MV-4-11 (cell line): ENCODE data around the gene IKZF5.
A peak's percentile ranks its signal among the peaks of the same experiment; 100 is the strongest.

Experiments used
- DNase-seq: peaks from one replicate; lab custom pipeline; 2025; lab: John Stamatoyannopoulos, UW

Gene IKZF5

DNA sequence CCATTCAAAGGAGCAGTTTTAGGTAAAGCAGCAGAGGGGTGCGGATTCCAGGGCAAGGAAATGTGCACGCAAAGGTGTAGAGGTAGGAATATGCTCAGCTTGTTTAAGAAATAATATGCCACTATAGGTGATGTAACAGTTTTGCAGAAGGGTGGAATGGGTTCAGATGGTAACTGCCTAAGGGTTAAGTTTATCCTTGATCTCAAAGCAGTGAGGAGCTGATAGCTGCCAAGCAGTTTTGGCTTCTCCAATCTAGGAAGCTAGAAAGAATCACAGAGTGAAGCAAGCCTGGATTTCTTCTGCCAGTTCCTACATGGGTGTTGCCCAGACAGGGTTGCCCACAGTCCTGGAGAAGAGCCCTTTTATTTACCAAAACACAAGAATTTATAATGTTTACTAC, 6.2 kb upstream of the IKZF5 start:
- no peak for DNase-seq

DNA sequence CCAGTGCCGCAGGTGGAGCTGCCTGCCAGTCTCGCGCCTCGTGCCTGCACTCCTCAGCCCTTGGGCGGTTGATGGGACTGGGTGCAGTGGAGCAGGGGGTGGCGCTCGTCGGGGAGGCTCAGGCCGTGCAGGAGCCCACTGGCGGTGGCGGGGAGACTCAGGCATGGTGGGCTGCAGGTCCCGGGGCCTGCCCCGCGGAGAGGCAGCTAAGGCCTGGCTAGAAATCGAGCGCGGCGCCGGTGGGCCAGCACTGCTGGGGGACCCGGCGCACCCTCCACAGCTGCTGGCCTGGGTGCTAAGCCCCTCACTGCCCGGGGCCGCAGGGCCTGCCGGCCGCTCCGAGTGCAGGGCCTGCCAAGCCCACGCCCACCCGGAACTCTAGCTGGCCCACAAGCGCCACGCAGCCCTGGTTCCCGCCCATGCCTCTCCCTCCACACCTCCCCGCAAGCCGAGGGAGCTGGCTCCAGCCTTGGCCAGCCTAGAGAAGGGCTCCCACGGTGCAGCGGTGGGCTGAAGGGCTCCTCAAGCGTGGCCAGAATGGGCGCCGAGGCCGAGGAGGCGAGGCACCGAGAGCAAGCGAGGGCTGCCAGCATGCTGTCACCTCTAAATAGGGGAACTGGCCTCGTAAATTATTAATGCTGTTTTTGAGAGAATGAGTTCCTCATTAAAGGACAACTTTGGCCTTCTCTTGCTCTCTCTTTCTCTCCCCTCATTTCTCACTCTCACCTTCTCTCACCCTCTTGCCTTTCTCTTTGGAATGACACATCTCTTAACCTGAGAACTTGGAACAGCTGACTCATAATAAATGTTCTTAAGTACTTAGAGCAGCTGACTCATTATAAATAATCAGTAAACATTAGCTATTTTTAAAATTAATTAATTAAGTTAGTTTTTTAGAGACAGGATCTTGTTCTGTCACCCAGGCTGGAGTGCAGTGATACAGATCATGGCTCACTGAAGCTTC, 5.1 kb upstream of the IKZF5 start:
- no peak for DNase-seq

DNA sequence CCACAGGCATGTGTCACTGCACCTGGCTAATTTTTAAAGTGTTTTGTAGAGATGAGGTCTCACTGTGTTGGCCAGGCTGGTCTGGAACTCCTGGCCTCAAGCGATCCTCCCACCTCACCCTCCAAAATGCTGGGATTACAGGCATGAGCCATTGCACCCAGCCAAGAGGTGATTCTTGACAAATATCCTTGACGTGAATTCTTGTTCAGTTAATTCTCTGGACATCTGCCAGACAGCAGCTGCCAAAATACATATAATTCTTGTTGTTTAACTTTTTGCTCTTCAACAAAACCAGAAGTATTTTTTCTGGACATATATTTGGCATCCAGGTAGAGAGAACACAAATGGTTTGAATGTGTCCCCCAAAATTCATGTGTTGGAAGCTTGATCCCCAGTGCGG, 3.4 kb upstream of the IKZF5 start:
- no peak for DNase-seq

GRCh38 chr10:123009105-123009820, 668 bp upstream of the IKZF5 start:
- DNase-seq: no peak

GRCh38 chr10:123007558-123008354, 839 bp downstream of the IKZF5 start:
- DNase-seq: peak; percentile 70

GRCh38 chr10:123004298-123004697, 4.3 kb downstream of the IKZF5 start:
- DNase-seq: no peak

DNA sequence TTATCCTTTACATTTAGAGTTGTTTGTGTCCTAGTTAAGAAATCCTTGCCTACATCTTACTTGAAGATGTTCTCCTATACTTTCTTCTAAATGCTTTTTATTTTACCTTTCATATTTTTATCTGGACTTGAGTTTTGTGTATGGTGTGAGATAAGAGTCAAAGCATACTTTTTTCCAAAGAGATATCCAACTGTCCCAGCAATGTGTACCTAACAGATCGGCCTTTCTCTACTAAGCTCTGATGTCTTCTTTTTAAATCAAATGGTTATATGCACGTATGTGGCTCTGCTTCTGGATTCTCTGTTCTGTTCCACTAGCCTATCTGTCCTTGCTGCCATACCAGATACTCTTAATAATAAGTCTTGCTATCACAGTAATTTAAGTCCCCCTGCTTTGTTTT, 7.2 kb downstream of the IKZF5 start:
- no peak for DNase-seq

GRCh38 chr10:123000155-123000554, 8.4 kb downstream of the IKZF5 start:
- DNase-seq: no peak

DNA sequence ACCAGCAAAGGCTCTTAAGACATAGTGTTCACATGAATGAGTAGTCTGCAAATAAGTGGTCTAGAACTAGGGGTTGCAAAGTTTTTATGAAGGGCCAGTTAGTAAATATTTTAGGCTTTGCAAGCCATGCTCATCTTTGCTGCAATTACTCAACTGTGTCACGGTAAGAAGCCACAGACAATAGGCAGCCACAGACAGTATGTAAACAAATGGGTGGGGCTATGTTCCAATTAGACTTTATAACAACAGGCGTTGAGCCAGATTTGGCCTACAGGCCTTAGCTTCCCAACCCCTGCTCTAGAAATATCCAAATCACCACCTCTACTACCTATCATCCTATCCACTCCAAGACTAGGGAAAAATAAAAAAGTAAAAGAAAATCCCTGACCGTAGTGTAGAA, 9.2 kb downstream of the IKZF5 start:
- no peak for DNase-seq

- no peak for DNase-seq
These were observed 9.7 kb downstream of the IKZF5 start for GRCh38 chr10:122998934-122999333.

- DNase-seq: no peak
These were observed 10.2 kb downstream of the IKZF5 start for GRCh38 chr10:122998360-122998917.

- DNase-seq: no peak
These were observed 10.7 kb downstream of the IKZF5 start for GRCh38 chr10:122997864-122998263.

DNA sequence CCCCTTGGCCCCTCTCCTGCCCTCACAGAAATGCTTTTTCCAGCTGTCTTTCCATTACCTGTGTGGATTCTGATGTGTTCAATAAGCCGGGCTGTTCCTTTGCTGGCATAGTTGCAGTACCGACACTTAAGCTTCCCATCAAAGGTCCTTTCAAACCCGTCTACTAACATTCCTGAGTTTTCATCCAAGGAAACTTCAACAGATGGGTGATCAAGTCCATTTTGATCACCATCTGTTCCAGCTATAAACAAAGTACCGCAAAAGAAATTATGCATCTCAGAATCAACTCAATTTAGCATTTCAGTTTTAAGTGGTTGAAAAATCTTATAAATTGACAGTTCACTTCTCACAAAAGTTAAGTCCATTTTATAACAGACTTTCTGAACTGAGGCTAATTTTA, 12.7 kb downstream of the IKZF5 start:
- DNase-seq: no peak

DNA sequence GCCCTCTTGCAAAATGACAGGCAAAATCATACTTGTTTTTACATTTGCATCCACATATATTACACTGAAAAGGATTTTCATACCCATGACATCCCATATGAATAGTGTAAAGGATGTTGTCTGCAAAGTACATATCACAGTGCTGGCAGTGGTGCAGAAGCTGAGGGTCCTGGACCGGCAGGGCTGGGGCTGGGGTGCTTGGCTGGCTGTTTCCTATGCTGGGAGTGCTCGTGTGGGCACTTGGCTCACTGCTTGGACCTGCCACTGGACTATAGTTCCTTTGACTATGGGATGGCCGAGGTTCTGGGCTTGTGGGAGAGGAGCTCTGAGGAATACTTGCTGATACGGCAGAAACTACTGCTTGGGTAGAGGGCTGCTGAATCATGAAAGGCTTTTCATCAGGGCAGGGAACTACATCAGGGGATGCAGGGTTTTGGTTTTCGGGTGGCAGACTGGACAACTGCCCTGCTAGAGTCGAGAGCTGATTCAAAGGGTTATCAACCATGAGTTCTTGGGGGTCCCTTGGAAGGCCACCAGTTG, 14.7 kb downstream of the IKZF5 start:
- no peak for DNase-seq

- DNase-seq: no peak
These were observed 16.5 kb downstream of the IKZF5 start for GRCh38 chr10:122992031-122992585.

GRCh38 chr10:122990278-122990677, 18.3 kb downstream of the IKZF5 start:
- no peak for DNase-seq

GRCh38 chr10:122988501-122988900, 20.1 kb downstream of the IKZF5 start:
- DNase-seq: no peak

DNA sequence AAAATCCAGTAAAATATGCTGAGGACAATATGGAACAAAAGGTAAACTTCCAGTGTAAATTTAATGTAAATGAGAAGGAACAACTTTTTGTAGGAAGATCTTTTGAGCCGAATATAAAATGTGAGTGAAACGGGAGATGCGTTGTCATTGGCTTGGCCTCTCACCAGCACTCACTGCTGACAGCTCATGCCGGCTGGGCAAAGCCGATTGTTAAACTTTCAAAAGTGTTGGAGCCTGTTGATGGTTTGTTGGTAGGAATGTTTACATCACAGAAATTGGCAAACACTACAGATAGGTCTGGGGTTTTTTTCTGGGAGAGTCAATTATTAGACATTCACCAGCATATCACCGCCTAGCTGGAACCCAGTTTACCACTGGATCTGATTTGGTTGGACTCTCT, 22.3 kb downstream of the IKZF5 start:
- no peak for DNase-seq

- no peak for DNase-seq
These were observed 23.9 kb downstream of the IKZF5 start for GRCh38 chr10:122984708-122985107.

- DNase-seq: no peak
These were observed 24.7 kb downstream of the IKZF5 start for GRCh38 chr10:122983898-122984297.

GRCh38 chr10:122981066-122981464, 27.5 kb downstream of the IKZF5 start:
- peak; percentile 63 for DNase-seq
